Breast epithelium (tissue), 3 donors: Measurements from ENCODE around the gene LGALS9.

ENCODE experiments used
- POLR2A ChIP-seq: fragments of 450-650 bp; IDR thresholded peaks from one replicate; pipeline ENCODE4 v1.6.1; 2016; ENCODE audit warnings: antibody characterized with exemption, mild to moderate bottlenecking, moderate library complexity
- POLR2AphosphoS5 ChIP-seq, 3 donors: sonication (generic); formaldehyde crosslinking; IDR thresholded peaks; one replicate each; pipeline ENCODE4 v1.6.1; 2017; ENCODE audit warnings: antibody characterized with exemption in 3 of 3
- TF ChIP-seq, protein P1 (sequence below), 3 donors: fragments of 450-650 bp; IDR thresholded peaks; one replicate each; pipeline ENCODE4 v1.5.1; 2016 to 2017; ENCODE audit warnings: antibody characterized with exemption in 3 of 3, mild to moderate bottlenecking in 3 of 3, moderate library complexity in 3 of 3

DNA sequence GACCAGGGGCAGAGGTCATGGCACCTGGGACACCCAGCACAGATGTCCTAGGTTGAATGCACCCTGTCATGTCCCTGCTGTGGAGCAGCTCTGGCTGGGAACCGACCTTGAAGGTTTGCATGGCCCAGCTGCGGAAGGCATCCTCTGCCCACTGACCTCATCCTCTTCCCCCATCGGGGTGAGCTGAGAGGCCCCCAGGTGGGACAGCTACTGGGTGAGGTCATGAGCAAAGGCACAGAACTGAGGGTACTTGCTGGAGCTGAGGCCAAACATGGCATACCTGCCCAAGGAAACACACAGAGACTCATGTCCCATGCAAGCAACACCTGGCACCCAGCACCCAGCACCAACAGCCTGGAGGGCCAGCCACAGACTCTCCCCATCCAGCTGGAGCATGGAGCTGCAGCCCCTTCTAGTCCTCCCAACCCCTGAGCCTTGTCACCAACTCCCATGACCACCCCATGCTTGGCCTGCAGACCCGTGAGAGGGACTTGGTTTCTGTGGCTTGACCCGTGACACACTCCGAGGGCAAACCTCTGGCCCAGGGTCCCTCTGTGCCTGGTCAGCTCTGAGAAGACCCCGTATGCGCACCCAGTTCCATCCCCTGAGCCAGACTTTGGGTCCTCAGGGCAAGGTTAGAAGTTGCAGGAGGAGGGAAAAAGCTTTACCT is 33.1 kb downstream of the LGALS9 start:
- TF ChIP-seq, protein P1, sequence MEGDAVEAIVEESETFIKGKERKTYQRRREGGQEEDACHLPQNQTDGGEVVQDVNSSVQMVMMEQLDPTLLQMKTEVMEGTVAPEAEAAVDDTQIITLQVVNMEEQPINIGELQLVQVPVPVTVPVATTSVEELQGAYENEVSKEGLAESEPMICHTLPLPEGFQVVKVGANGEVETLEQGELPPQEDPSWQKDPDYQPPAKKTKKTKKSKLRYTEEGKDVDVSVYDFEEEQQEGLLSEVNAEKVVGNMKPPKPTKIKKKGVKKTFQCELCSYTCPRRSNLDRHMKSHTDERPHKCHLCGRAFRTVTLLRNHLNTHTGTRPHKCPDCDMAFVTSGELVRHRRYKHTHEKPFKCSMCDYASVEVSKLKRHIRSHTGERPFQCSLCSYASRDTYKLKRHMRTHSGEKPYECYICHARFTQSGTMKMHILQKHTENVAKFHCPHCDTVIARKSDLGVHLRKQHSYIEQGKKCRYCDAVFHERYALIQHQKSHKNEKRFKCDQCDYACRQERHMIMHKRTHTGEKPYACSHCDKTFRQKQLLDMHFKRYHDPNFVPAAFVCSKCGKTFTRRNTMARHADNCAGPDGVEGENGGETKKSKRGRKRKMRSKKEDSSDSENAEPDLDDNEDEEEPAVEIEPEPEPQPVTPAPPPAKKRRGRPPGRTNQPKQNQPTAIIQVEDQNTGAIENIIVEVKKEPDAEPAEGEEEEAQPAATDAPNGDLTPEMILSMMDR (IDR thresholded peaks at IDR 0.05) = no peak
- TF ChIP-seq POLR2AphosphoS5 (IDR thresholded peaks at IDR 0.05) (no peak), POLR2A (no peak)
